Ishikawa (cell line): ENCODE data around the gene CPAMD8.

Experiments used
- RAD21 ChIP-seq: IDR thresholded peaks from 2 replicates; pipeline ENCODE4 v1.6.1; 2012; ENCODE audit warnings: low read depth
- YY1 ChIP-seq: IDR thresholded peaks from 2 replicates; pipeline ENCODE4 v1.6.1; 2012; ENCODE audit warnings: low read depth
- TF ChIP-seq, protein P1 (sequence below): IDR thresholded peaks from 2 replicates; pipeline ENCODE4 v1.6.1; 2012; ENCODE audit warnings: low read depth, mild to moderate bottlenecking

GRCh38 chr19:16887353-16888265 is 139.0 kb downstream of the CPAMD8 start:
- no peak for TF ChIP-seq YY1
- no peak for TF ChIP-seq RAD21
- TF ChIP-seq, protein P1, sequence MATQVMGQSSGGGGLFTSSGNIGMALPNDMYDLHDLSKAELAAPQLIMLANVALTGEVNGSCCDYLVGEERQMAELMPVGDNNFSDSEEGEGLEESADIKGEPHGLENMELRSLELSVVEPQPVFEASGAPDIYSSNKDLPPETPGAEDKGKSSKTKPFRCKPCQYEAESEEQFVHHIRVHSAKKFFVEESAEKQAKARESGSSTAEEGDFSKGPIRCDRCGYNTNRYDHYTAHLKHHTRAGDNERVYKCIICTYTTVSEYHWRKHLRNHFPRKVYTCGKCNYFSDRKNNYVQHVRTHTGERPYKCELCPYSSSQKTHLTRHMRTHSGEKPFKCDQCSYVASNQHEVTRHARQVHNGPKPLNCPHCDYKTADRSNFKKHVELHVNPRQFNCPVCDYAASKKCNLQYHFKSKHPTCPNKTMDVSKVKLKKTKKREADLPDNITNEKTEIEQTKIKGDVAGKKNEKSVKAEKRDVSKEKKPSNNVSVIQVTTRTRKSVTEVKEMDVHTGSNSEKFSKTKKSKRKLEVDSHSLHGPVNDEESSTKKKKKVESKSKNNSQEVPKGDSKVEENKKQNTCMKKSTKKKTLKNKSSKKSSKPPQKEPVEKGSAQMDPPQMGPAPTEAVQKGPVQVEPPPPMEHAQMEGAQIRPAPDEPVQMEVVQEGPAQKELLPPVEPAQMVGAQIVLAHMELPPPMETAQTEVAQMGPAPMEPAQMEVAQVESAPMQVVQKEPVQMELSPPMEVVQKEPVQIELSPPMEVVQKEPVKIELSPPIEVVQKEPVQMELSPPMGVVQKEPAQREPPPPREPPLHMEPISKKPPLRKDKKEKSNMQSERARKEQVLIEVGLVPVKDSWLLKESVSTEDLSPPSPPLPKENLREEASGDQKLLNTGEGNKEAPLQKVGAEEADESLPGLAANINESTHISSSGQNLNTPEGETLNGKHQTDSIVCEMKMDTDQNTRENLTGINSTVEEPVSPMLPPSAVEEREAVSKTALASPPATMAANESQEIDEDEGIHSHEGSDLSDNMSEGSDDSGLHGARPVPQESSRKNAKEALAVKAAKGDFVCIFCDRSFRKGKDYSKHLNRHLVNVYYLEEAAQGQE = no peak
